HG02678 (cell line): ENCODE results near the gene CCN5.
"Not testable (repeated sequence)": the region's sequence is repeated elsewhere in the genome, so short reads cannot be mapped to it uniquely, and the experiment has no call there.

Experiments used
- ATAC-seq: cut with Tn5 transposase; IDR thresholded peaks from one replicate; pipeline ENCODE4 v1.9.1; 2021; ENCODE audit warnings: mild to moderate bottlenecking, moderate library complexity; ENCODE audit not compliant: unreplicated experiment

Gene CCN5

DNA sequence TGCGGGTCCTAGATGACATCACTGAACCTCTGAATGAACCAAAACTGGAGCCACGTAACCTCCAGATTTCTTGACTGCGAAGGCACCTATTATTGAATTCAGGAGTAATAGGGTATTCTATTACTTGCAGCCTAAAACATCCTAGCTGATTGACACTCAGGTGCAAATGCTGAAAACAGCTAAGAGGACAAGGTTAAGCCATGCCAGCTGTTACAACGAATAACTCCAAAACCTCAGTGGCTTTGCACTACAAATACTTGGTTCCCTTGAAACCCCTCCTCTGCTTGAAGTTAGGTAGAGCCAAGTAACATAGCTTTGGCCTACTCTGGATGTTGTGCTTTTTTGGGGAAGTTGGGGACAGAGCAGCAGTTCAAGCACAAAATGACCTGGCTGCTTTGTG is 21.0 kb upstream of the CCN5 start:
- ATAC-seq = no peak

GRCh38 chr20:44695295-44695673 is 19.9 kb upstream of the CCN5 start:
- ATAC-seq = no peak

DNA sequence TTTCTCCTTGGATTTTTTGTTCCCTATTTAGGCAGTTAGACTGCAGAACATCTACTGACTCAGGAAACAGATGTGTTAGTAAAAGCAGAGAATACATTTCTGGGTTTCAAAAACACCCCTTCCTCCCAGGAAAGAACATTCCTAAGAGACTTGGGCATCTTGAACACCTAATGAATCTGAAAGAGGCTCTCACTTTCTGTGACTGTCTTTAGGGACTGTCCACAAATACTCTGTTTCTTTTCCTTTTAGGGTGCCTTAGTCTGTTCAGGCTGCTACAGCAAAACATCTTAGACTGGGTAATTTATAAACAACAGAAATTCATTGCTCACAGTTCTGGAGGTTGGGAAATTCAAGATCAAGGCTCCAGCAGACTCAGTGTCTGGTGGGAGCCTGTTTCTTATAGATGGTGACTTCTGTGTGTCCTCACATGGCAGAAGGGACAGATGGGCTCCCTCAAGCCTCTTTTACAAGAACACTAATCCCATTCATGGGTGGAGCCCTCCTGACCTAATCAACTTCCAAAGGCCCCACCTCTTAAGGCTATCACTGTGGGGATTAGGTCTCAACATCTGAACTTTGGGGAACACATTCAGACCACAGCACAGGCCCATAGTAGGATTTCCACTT is 19.4 kb upstream of the CCN5 start:
- ATAC-seq = no peak

GRCh38 chr20:44696315-44696714 is 18.9 kb upstream of the CCN5 start:
- no peak for ATAC-seq

DNA sequence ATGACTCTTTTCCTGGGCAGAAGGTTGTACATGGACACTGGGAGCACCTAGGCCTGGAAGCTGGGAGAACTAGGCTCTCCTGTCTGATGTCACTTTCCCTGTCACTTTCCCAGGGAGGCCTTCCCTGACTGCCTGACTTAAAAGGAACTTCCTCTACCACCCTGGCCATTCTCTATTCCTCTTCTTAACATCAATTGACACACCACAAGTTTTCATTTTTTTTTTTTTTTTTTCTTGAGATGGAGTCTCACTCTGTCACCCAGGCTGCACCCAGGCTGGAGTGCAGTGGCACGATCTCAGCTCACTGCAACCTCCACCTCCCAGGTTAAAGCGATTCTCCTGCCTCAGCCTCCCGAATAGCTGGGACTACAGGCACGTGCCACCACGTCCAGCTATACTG is 18.1 kb upstream of the CCN5 start:
- ATAC-seq = not testable (repeated sequence)

DNA sequence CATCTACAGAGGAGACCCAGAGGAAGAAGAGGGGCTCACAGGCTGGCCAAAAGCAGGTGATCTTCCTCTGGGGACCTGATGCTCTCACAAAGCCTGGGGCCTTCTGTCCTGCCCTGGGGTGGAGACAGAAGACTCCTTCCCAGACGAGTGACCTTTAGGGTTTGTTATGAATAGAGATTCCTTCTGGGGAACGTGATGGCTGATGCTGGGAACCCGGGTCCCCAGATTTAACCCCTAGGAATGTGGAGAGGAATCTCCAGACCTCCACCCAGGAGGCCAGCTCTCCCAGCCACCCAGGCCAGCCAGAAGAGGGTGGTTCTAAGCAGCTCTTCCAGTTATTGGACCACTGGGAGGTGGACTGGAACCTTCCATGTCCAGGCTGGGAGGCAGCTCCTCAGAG is 16.8 kb upstream of the CCN5 start:
- ATAC-seq = no peak

DNA sequence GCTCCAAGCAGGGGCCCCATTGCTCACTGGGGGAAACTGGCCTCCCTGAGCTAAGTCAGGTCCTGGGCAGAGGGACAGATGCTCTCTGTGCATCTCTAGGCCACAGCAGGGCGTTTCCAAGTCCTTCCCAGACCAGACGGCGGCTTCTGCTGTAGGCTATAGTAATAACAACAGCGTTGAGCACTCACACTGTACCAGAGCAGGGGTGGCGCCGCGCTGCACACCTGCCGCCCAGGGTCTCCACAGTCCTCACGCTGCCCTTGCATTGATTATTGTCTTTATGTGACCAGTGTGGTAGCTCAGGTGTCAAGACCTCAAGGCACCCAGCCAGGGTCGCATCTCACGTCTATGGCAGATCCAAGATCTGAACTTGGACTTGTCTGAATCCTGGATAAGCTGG is 14.9 kb upstream of the CCN5 start:
- no peak for ATAC-seq

GRCh38 chr20:44701118-44701857 is 13.9 kb upstream of the CCN5 start:
- ATAC-seq = no peak

GRCh38 chr20:44701858-44702256 is 13.3 kb upstream of the CCN5 start:
- no peak for ATAC-seq

DNA sequence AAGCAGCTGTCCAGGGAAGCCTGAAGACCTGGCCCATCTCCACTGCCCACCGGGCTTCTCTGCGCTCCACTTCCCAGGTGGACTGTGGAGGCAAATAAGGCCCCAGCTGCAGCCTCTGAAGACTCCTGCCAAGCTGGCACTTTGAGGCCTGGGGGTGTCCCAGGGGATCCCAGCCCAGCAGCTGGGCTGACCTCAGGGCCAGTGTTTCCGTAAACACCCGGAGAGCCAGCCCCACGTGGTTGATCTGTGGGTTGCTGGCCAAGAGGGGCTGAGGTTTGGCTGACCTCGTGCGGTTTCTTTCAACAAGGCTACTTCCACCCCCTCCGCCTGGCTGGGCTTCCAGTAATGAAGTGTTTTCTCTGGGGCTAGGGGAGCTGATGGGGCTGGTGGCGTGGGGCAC is 12.4 kb upstream of the CCN5 start:
- ATAC-seq = peak; percentile 82

DNA sequence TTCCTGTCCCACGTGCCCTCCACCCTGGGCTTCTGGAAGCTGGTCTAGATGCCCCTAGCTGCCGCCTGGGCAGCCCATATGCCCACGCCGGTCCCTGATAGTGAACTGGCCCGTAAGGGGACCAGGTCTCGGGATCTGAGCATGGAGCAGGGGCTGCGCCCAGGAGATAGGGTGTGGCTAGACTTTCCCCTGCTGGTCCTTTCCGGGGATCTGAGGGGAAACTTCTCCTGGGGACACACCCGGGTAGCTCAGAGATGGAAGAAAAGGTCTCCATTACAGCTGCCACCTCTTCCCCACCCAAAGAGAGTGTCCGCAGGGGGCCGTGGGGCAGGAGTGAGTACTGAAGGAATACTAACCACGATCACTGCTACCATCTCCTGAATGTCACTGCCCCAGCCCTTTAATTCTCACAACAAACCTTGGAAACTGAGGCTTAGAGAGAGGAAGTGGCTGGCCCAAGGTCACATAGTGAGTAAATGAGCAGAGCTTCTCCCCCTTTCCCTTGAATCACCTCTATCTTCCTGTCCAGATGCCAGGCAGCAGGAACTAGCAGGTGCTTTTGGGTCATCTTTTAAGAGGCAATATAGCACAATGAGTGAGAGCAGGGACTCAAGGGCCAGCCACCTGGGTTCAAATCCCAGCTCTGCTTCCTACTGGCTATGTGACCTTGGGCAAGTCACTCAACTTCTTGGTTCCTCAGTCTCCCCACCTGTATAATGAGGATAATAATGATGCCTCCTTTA is 11.8 kb upstream of the CCN5 start:
- no peak for ATAC-seq

GRCh38 chr20:44703956-44704488 is 11.1 kb upstream of the CCN5 start:
- no peak for ATAC-seq

GRCh38 chr20:44704551-44704971 is 10.6 kb upstream of the CCN5 start:
- ATAC-seq = no peak

DNA sequence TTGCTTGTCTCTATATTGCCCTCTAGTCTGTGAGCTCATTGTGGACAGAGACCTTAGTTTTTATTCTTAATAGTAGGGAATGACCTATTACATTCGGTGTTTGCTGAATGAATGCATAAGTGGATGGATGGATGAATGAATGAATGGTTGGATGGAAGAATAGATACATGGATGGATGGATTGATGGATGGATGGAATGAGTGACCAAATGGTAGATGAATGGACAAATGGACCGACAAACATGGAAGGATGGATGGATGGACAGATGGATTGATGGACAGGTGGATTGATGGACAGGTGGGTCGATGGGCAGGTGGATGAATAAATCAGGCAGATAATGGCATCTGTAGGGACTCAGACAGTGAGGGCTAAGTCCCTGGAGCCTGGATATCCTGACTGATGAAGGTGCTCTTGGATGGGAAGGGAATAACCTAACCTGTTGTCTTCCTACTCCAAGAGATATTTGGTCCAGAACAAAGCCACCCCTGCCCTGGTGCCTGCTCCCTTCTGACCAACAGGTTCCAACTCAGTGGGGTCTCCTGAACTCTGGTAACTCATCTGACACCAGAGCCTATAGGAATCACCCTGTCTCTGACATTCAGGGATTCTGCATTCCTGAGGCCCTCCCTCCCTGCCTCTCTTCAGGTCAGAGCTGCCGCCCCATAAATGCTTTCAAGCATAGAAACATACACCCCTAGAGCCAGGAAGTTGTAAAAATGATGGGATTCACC is 9.6 kb upstream of the CCN5 start:
- no peak for ATAC-seq

DNA sequence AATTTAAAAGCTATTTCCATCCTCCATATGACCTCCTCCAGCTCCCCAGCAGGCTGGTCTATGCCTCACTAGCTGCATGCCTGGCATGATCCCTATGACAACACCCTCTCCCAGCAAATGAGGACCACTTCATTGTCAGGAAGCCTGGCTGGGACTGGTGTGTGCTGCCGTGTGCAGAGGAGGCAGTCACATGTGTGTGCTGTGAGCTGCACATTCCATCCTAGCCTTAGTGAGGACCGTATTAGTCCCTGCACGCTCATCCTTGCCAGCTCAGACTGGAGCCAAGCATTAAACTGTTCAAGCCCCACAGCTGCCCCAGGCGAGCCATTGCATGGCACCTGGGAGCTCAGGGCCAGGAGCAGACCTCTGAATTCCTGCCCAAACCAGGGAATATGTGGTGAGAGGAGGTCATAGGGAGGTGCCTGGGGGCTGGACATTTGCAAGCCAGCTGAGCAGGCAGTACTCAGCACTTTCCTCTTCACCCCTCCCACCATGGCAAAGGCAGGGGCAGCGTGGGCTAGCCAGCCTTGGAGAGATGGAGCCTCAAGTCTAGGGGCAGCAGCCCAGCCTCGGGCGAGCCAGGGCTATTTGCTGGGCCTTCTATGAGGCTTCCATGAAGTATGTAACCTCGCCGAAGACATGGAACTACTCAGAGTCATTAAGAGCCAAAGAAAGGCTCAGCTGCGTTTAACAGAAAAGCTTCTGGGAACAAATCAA is 8.7 kb upstream of the CCN5 start:
- no peak for ATAC-seq

GRCh38 chr20:44707018-44707579 is 8.1 kb upstream of the CCN5 start:
- no peak for ATAC-seq

GRCh38 chr20:44709380-44709779 is 5.8 kb upstream of the CCN5 start:
- ATAC-seq = no peak

DNA sequence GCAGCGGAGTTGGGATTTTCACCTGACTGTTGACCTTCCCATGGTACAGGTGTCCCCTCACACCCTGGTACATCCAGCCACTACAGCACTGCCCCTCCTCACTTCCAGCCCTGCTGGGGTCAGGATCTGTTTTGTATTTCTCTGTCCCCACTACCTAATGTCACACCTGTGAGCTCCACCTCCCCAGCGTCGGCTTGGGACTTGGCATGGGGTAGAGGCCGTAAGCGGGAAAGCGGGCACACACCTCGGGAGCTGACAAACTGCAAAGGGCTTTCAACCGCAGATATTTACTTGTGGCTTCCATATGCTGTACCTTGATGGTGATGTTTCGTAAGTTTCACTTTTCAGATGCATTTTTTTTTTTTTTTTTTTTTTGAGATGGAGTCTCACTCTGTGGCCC is 5.4 kb upstream of the CCN5 start:
- ATAC-seq = no peak

GRCh38 chr20:44711237-44711636 is 3.9 kb upstream of the CCN5 start:
- ATAC-seq = no peak

DNA sequence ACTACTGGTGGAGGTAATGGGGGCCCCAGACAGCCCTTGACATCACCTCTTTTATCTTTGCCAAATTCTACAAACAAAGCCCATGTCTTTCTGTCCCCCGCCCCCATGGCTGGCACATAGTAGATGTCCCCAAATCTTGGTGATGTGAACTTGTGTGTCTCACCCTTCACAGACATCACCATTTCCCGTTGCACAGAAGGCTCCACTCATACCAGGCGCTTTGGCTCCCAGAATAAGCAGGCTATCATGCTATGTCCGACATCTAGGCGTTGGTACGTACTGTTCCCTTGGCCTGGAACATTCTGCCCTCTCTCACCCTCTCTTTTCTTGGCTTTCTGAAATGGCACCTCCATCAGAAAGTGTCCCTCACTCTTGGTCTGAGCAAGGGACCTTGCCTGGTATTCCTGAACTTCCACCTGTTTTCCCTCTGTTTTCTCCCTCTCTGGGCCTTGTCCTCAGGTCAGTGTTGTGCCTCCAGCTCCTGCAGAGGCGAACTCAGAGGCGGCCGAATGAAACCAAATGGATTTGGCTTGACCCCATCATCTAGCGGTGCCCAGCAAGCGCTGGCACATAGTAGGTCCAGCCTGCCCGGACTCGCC is 968 bp upstream of the CCN5 start:
- ATAC-seq = no peak
